ENCODE data around the gene MLST8.

- TF ChIP-seq EZH2 (IDR thresholded peaks at IDR 0.05; ENCODE audit: borderline replicate concordance, low read length) (no peak), CTCF (IDR thresholded peaks at IDR 0.05; ENCODE audit: low read length) (no peak)
Observed at GRCh38 chr16:2186064-2186463, 19.2 kb upstream of the MLST8 start.

All from OCI-LY1 (cell line).